HG02588 (cell line): Measurements from ENCODE around the gene NYAP1.
"Not testable (repeated sequence)": the region's sequence is repeated elsewhere in the genome, so short reads cannot be mapped to it uniquely, and the experiment has no call there.

Source experiments
- ATAC-seq: cut with Tn5 transposase; IDR thresholded peaks from one replicate; pipeline ENCODE4 v1.9.1; 2021; ENCODE audit warnings: mild to moderate bottlenecking, moderate library complexity; ENCODE audit not compliant: unreplicated experiment

NYAP1 gene

DNA sequence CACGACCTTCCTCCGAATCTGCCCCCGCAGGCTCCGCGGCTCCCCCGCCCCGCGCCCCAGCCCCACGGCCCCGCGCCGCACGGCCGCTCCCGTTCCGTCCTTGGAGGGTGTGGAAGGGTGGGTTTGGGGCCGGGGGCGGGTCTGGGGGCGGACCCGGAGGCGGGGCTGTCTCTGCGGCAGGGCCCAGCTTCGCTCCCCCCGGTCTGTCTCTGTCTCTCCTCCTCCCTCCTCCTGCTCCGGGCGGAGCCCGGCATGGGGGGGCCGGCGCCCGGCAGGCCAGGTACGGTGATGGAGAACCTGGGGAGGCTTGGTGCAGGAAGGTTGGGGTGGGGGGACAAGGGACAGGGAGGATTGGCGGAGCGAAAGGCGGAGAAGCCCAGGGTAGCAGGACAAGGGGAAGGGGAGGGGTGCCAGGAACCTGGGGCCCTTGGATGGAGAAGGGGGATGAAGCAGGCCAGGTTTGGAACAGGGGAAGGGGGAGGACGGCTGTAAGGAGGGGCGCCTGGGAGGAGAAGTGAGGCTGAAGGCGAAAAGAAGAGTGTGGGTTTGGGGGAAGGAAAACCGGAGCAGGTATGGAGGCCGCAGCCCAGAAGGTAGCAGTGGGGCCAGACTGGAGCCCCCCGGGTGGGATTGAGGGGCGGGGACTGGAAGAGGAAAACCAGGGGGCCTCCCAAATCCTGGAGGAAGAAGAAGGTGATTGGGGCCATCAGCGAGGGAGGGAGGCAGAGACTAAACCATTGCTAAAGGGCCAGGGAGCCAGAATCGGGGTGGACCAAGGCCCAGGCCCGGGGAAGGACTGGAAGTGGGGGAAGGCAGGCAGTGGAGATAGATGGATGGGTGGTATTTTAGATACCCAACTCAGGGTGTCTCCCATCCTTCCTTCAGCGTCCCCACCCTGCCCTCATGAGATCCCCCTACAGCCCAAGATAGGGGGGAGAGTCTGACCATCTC lies at the start of gene NYAP1:
NYAP1 (plus strand) TSS at position 206 of the 951 bp plus-strand sequence. CDS start 1,385 bp downstream, outside the sequence.
- ATAC-seq = peak; percentile 19

DNA sequence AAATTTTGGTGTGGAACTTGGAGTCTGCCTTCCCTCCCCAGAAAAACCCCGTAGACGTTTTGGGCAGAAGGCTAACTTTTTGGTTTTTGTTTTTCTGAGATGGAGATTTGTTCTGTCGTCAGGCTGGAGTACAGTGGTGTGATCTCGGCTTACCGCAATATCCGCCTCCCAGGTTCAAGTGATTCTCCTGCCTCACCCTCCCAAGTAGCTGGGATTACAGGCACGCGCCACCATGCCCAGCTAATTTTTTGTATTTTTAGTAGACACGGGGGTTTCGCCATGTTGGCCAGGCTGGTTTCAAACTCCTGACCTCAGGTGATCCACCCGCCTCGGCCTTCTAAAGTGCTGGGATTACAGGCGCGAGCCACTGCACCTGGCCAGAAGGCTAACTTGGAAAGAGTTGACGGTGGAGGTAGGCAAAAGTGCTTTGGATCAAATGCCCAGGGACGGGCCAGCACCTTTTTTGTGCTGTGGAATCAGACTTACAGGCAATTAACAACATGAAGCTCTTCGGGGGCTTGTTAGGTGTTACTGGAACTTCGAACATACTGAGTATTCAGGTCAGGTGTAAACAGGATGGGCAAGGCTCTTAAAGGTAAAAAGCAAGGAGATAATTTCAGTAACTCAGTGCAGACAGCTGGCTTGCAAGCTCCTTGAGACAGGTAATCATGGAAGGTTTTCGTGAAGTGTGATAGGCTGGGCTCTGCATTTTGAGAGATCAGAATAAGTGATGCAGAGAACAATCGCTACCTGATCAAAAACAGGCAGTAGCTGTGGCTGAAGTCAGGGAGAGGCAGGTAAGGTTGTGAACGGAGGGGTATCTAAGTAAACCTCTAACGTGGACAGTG lies 49.2 kb upstream of the NYAP1 start:
- no peak for ATAC-seq

DNA sequence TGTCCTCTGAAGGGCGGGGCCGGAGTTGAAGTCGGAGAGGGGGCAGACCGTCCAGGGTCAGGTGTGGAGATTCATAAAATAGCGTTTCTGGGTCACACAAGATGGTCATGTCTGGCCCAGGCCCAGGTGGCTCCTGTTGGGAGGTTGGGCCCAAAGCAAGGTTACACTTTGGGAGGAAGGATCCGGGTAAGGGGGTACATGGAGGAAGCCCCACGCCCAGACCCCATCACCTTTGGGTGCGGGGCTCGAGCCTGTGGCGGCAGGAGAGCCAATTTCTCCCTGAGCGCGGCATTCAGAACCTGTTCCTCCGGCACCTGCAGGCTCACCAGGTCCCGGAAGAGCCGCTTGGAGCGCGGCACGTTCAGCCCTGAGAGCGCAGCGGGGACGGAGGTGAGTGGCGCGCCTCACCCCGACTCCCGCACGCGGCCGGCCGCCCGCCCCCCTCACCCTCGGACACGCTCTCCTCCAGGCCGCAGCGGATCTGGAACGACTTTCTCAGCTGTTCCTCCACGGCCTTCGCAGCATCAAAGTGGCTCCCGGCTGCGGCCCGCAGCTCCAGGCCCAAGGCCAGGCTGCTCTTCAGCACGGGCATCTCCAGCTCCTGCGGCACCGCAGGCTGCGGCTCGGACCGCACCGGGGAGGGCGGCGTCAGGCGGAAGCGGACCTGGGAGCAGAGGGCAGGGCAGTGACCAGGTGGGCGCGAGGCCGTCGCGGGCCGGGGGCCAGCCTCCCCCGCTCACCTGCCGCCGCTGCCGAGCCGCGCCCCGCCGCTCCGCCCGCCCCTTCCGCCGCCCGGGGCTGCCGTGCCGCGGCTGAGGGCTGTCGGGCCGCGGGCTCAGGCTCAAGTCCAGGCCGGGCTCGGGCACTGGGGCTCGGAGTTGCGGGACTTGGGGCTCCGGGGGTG lies 48.1 kb upstream of the NYAP1 start:
- ATAC-seq = peak; percentile 28

DNA sequence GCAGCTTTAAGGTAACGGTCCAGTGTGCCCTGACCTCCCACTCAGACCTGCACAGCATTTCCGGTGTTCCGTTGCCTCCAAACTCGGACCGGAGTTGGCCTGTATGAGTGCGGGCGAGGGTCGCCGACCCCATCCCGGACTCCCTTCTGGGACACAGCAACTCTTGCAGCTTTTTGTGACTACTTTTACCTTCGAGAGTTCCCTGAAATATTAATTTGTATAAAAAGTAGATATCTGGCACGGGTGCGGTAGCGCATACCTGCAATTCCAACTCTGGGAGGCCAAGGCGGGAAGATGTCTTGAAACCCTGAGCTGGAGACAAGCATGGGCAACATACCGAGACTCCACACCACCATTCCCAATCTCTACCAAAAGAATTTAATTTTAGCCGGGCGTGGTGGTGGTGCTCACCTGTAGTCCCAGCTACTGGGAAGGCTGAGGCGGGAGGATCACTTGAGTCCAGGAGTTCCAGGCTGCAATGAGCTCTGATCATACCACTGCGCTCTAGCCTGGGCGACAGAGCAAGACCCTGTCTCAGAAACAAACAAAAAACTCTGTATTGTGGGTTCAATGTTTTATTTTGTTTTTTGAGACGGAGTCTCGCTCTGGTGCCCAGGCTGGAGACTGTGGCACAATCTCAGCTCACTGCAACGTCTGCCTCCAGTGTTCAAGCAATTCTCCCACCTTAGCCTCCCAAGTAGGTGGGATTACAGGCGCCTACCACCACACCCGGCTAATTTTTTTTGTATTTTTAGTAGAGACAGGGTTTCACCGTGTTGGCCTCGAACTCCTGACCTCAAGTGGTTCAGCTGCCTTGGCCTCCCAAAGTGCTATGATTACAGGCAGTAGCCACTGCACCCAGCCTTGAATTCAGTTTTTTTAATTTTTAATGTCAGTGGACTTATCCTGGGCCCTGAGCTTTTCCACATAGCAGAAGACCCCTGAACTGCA lies 46.3 kb upstream of the NYAP1 start:
- ATAC-seq = no peak

DNA sequence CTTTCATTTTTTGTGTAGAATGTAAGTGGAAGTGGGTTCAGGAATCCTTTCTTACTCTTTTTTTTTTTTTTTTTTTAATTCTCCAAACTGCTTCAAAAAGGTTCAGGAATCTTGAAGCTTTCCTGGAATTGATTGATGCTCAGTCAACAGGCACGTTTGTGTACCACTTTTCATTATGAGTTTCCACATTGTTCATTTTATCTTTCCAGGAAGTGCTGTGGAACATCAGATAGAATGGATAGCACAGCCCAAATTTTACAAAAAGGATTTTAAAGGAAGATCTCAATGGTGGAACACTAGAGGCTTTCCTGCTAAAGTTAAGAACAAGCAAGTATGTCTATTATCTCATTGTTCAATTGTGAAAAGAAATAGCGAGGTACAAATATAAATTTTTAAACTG lies 45.6 kb upstream of the NYAP1 start:
- no peak for ATAC-seq

DNA sequence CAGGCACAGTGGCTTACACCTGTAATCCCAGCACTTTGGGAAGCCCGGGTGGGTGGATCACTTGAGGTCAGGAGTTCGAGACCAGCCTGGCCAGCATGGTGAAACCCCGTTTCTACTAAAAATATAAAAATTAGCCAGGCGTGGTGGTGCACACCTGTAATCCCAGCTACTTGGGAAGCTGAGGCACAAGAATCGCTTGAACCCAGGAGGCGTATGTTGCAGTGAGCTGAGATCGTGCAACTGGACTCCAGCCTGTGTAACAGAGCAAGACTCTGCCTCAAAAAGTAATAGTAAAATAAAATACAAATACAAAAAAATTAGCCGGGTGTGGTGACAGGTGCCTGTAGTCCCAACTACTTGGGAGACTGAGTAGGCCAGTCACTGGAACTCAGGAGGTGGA lies 45.0 kb upstream of the NYAP1 start:
- not testable (repeated sequence) for ATAC-seq

DNA sequence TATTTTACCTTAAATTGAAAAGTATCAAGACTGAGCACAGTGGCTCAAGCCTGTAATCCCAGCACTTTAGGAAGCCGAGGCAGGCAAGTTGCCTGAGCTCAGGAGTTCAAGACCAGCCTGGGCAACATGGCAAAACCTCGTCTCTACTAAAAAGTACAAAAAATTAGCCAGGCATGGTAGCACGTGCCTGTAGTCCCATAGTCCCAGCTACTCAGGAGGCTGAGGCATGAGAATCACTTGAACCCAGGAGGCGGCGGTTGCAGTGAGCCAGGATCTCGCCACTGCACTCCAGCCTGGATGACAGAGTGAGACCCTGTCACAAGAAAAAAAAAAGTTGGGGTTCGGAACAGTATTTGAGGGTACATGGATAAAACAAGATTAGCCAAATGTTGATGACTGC lies 44.5 kb upstream of the NYAP1 start:
- ATAC-seq = not testable (repeated sequence)

DNA sequence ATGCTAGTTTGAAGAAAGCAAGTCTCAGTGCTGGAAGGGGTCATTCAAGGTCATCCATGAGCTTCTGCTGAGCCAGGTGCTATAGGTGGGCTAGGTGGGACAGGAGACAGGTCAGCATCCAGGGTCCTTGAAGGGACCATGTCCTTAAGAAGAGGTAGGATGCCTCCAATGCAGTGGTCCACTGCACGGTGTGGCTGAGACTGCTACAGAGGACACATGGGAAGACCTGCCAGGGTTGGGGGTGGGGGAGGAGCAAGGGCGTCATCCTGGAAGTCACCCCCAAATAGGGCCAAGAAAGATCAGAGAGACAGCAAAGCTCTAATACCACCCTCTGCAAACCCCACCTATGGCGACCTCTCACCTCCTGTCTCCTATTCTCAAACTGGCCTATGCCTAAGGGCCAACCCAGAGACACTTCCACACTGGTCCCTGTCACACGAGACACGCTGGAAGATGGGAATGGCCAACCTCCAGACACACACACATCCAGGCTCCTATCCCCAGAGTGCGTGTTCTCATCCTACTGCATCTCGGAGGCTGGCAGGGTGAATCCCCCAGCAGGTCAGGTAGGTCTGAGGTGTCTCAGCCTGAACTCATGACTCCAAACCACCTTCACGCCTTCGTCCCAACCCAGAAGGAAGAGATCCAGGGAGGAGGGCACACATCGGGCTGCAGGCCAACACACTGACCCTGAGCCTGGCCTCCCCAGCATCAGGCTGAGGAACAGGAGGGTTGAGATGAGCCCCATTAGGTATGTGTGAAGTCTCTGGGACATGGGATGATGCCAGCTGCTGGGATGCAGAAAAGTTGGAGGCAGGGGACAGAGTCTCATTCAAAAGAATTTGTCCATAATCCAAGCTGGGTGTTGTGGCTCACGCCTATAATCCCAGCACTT lies 41.8 kb upstream of the NYAP1 start:
- no peak for ATAC-seq

DNA sequence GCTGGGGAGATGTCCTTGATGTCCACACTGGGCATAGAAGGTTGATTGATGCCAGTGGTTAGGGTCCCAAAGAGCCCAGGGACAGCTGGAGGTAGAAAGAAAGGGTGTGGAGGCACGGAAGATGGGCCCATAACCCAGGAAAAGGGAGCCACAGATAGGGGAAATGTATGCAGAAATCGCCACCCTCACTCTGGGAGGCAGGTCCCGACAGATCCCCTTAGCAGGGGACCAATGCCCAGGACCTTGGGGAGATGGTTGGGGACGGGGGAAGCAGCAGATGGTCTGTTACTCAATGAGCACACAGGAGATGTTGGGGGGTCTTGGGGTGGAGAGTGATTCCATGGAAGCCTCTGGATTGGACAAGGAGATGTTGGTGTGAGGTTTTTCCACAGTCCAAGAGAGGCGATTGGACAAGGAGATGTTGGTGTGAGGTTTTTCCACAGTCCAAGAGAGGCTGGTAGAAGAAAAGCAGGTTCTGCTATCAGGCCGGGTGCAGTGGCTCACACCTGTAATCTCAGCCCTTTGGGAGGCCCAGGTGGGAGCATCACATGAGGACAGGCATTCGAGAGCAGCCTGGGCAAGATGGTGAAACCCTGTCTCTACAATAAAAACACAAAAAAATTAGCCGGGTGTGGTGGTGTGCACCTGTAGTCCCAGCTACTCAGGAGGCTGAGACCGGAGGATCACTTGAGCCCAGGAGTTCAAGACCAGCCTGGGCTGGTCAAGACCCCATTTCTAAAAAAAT lies 40.5 kb upstream of the NYAP1 start:
- ATAC-seq = no peak

DNA sequence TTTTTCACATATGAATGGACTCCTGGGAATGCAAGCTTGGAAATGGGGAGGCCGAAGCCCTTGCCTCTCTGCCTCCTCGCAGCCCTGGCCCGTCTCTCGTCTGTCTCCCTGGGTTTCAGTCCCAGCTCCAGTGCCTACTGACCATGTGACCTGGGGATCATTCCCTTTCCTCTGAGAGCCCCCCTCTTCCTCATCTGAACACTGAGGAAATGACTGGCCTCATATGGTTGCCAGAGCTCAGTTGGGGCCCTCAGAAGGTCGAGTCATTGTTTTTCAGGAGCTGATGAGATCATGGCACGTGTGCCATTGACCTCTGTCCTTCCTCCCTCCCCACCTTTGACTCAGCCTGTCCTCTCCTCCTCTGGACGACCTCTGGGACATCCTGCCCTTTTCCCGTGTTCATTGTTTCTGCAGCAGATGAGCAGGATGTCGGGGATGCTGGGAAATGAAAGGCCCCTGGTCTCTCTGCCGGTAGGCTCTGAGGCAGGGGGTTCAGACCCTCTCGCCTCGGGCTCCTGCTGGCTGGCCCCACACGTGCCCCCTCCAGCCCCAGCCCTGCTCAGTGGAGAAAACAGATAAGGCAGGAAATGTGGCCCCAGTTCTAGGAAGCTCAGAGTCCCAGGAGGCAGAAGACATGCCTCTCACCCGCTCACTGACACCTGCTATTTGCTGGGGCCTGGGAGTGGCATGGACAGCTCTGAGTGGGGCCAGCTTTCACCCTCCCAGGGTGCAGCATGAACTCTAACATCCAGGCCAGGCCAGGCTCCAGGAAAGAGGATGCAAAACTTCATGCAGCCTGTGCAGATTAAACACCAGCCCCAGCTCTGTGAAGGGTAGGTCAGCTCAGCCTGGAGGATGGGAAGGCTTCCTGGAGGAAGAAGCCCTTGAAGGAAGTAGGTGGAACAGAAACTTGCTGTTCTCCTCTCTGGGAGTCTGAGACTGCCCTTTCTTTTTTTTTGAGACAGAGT lies 39.1 kb upstream of the NYAP1 start:
- no peak for ATAC-seq

DNA sequence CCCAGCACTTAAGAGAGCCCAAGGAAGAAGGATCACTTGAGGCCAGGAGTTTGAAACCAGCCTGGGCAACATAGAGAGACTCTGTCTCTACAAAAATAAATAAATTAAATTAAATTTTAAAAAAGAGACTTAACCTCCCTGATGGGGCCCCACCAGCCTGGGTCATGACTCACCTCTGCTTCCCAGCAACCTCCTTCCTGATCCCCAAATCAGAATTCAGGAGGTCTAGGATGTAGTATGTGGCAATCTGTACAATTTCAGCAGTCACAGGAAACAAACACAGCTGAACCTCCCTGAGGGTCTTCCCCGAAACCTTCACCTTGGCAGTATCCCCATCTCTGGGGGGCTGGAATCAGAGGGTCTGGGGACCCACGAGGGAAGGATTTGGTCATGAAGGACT lies 37.7 kb upstream of the NYAP1 start:
- no peak for ATAC-seq

DNA sequence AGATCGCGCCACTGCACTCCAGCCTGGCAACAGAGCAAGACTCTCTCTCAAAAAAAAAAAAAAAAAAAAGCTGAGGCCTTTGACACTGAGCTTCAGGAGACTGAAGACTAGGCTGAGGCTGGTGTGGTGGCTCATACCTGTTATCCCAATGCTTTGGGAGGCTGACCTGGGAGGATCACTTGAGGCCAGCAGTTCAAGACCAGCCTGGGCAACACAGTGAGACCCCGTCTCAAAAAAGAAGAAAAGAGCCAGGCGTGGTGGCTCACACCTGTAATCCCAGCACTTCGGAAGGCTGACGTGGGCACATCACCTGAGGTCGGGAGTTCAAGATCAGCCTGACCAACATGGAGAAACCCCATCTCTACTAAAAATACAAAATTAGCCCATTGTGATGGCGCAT lies 36.4 kb upstream of the NYAP1 start:
- ATAC-seq = not testable (repeated sequence)

DNA sequence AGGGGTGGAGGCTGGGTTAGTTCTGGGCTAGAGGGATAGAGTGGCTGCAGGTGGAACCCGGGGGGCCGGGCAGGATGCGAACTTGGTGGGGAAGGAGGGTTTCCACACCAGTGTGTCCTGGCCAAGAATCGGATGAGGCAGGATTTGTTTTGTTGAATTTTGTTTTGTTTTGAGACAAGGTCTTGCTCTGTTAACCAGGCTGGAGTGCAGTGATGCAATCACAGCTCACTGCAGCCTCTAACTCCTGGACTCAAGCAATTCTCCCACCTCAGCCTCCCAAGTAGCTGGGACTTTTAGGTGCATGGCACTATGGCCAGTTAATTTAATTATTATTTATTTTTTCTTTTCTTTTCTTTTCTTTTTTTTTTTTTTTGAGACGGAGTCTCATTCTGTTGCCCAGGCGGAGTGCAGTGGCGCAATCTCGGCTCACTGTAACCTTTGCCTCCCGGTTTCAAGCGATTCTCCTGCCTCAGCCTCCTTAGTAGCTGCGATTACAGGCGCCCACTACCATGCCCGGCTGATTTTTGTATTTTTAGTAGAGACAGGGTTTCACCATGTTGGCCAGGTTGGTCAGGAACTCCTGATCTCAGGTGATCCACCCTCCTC lies 34.4 kb upstream of the NYAP1 start:
- no peak for ATAC-seq

DNA sequence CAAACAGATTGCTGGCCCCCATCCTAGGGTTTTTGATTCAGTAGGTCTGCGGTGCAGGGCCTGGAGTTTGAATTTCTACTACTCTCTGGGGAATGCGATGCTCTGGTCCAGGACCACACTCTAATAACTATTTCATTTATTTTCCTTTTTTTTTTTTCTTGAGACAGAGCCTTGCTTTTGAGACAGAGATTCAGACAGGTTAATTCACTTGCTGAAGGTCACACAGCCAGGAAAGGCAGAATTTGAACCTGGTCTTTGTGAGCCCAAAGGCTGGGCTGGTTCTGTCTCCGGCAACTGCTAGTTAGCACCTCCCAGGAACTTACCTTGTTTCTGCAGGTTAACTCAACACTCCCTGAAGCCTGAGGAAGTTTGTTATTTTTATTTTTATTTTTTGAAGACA lies 31.2 kb upstream of the NYAP1 start:
- no peak for ATAC-seq

DNA sequence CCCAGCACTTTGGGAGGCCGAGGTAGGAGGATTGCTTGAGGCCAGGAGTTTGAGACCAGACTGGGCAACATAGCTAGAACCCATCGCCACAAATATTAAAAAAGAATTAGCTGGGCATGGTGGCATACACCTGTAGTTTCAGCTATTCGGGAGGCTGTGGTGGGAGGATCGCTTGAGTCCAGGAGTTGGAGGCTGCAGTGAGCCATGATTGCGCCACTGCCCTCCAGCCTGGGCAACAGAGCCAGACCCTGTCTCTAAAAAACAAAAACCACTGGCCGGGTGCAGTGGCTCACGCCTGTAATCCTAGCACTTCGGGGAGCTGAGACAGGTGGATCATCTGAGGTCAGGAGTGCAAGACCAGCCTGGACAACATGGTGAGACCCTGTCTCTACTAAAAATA lies 29.9 kb upstream of the NYAP1 start:
- not testable (repeated sequence) for ATAC-seq

DNA sequence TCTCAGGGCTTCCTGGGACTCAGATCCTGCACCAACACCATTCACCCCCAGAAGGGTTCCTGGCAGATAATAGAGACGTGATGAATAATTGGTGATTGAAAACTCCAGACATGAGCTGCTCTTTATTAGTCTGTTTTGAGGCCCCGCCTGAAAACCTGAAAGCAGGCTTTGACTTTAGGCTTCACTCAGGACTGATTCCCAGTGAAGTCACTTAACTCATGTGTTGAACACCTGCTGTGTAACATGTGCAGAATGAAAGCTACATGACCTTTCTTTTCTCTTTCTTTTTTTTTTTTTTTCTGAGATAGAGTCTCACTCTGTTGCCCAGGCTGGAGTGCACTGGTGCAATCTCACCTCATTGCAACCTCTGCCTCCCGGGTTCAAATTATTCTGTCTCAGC lies 28.5 kb upstream of the NYAP1 start:
- ATAC-seq = no peak
